ENCODE results near the gene TOP1. TPM values are rescaled to one million over a fixed set of nuclear protein-coding genes. Genes with fewer than 3 reads are reported as not detected.

The TOP1 gene
- polyA plus RNA-seq, 1 of the 3 experiments (the other 2 are of a cell fraction): 11.9 TPM

GRCh38 chr20:40982415-40983145 is 46.0 kb upstream of the TOP1 start:
- no peaks in the 10 kb centered on the region for H3K27me3 ChIP-seq (ENCODE audit: insufficient read depth)
- WGBS (ENCODE audit: low lambda C conversion rate): 62% methylated on average over 3 of the region's 3 CpGs
- H3F3A ChIP-seq (replicated peaks; ENCODE audit: insufficient read depth): no peaks in the 10 kb centered on the region
- no peak for DNase-seq
- H3K4me2 ChIP-seq: no peak overlapping the region
- H3K9me3 ChIP-seq: peaks cover 8% of the 10 kb centered on the region; the same call in 1 of the 2 replicates
- no peaks in the 10 kb centered on the region for H4K20me1 ChIP-seq (ENCODE audit: insufficient read depth)
- H3K79me2 ChIP-seq (ENCODE audit: insufficient read depth): no peaks in the 10 kb centered on the region
- no peak overlapping the region for H3K27ac ChIP-seq (ENCODE audit: low read depth in 2 of 2, low read length in 1 of 2)
- H3K9me2 ChIP-seq: no peaks in the 10 kb centered on the region
- no peaks in the 10 kb centered on the region for H3K4me1 ChIP-seq (ENCODE audit: control insufficient read depth in 1 of 2, insufficient read depth in 2 of 2, low read depth in 1 of 2, low read length in 1 of 2)
- no peaks in the 10 kb centered on the region for H3K36me3 ChIP-seq (replicated peaks in 1 of 2; ENCODE audit: control insufficient read depth in 1 of 2, insufficient read depth in 2 of 2, low read length in 1 of 2)
- TF ChIP-seq FOXJ3 (CRISPR knock-in tag; IDR thresholded peaks at IDR 0.05): no peak
- TF ChIP-seq POLR2AphosphoS5 (IDR thresholded peaks at IDR 0.05; ENCODE audit: low read depth, low read length): no peak
- no peak for TF ChIP-seq CHD2 (IDR thresholded peaks at IDR 0.05; ENCODE audit: low read length, partially characterized antibody)
- no peak for TF ChIP-seq ELF1 (IDR thresholded peaks at IDR 0.05)
- no peak for TF ChIP-seq RAD21 (IDR thresholded peaks at IDR 0.05; ENCODE audit: low read length)
- no peak for TF ChIP-seq REST (IDR thresholded peaks at IDR 0.05; ENCODE audit: low read depth, low read length)
- TF ChIP-seq JUND (IDR thresholded peaks at IDR 0.05): no peak
- TF ChIP-seq CTCF (IDR thresholded peaks at IDR 0.05): no peak
- TF ChIP-seq MEF2A (IDR thresholded peaks at IDR 0.05; ENCODE audit: borderline replicate concordance, low read depth): no peak
- no peak for TF ChIP-seq RXRA (IDR thresholded peaks at IDR 0.05; ENCODE audit: borderline replicate concordance, low read depth)
- TF ChIP-seq FOSL2 (IDR thresholded peaks at IDR 0.05; ENCODE audit: borderline replicate concordance, low read depth): no peak
- no peak for TF ChIP-seq GABPA (IDR thresholded peaks at IDR 0.05; ENCODE audit: low read depth)
- no peak for TF ChIP-seq SMC3 (IDR thresholded peaks at IDR 0.05; ENCODE audit: low read depth, low read length)
- no peak for TF ChIP-seq NRF1 (IDR thresholded peaks at IDR 0.05; ENCODE audit: low read depth, low read length)
- no peak for TF ChIP-seq ZBTB33 (IDR thresholded peaks at IDR 0.05; ENCODE audit: borderline replicate concordance, low read depth)
- ChIA-PET CTCF (interaction anchor here (0.9 to 3.2 kb wide), 6 partner anchors 8 to 96 kb away, joined by 3 to 14 read pairs (median 4); no protein-coding TSS in a partner anchor), POLR2A (no interaction called here)
- no peak overlapping the region for H3K4me3 ChIP-seq (ENCODE audit: low read depth in 2 of 2, low read length in 1 of 2)
- no peak overlapping the region for H2AFZ ChIP-seq (ENCODE audit: low read depth)
- H3K9ac ChIP-seq: no peak overlapping the region
